Measurements from ENCODE around the gene KRTAP20-2. TPM values are rescaled to one million over a fixed set of nuclear protein-coding genes. Genes with fewer than 3 reads are reported as not detected.

KRTAP20-2 gene
- polyA plus RNA-seq, 3 donors, result not detected

DNA sequence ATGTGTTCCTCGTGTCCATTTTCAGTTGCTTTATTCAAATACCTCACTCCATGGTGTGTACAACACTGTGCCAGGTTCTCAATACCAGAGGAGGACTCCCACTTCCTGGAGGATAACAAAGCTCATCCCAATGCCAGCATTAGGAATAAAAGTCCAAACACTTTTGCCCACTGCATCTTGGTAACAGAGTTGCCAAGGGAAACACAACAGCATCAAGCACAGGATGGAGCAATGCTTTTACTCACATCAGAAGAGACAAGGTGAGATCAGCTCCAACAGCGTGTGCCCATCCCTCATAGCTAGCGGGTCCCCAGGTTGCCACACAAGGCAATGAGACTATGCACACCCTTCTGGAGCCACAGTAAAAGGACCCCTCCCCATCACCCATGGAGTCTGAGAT, 11.6 kb upstream of the KRTAP20-2 start:
- Histone ChIP-seq H3K79me2 (ENCODE audit: insufficient read depth, low read length) (no peaks in the 10 kb centered on the region), H3K9me3 (replicated peaks in 1 of 2; ENCODE audit: control insufficient read depth in 1 of 2, insufficient read depth in 1 of 2, low read length in 2 of 2) (peaks cover 31 to 42% of the 10 kb centered on the region in 2 donors), H3K27me3 (ENCODE audit: control insufficient read depth in 2 of 2, insufficient read depth in 2 of 2, low read length in 2 of 2) (no peaks in the 10 kb centered on the region), H3K36me3 (replicated peaks in 1 of 2; ENCODE audit: control insufficient read depth in 1 of 2, insufficient read depth in 2 of 2, low read length in 2 of 2) (no peaks in the 10 kb centered on the region), H3K4me2 (replicated peaks; ENCODE audit: extremely low read depth, low read length, poor library complexity, severe bottlenecking) (no peak overlapping the region), H2AFZ (ENCODE audit: insufficient read depth, low read depth, low read length, poor library complexity, severe bottlenecking) (no peak overlapping the region), H3K27ac (ENCODE audit: low read depth in 1 of 2, low read length in 2 of 2) (no peak overlapping the region), H3K4me3 (replicated peaks in 1 of 3; ENCODE audit: low read depth in 2 of 3, low read length in 3 of 3) (no peak overlapping the region), H3K9ac (ENCODE audit: insufficient read depth, low read length, poor library complexity, severe bottlenecking) (no peak overlapping the region), H3K4me1 (ENCODE audit: control insufficient read depth in 1 of 2, insufficient read depth in 2 of 2, low read length in 2 of 2) (no peaks in the 10 kb centered on the region), H4K20me1 (ENCODE audit: insufficient read depth, low read length) (no peaks in the 10 kb centered on the region)
- Mint-ChIP-seq H3K9me3 (peaks cover 7 to 25% (median 16%) of the 10 kb centered on the region in 7 donors), H3K4me1 (no peaks in the 10 kb centered on the region), H3K36me3 (no peaks in the 10 kb centered on the region), H3K4me3 (no peak overlapping the region), H3K27ac (no peak overlapping the region), H3K27me3 (ENCODE audit: low read depth in 3 of 3) (no peaks in the 10 kb centered on the region)
- TF ChIP-seq CTCF (IDR thresholded peaks at IDR 0.05), result no peak
- DNase-seq, result no peak
- intact Hi-C loops (cut with micrococcal nuclease), result no loop called here
- WGBS (ENCODE audit: insufficient coverage), result 100% methylated on average over 2 of the region's 3 CpGs

GRCh38 chr21:30625449-30626165, 9.4 kb upstream of the KRTAP20-2 start:
- TF ChIP-seq CTCF (IDR thresholded peaks at IDR 0.05), result no peak
- H3K4me1 Mint-ChIP-seq, result no peaks in the 10 kb centered on the region
- peaks cover 7 to 25% (median 16%) of the 10 kb centered on the region in 7 donors for H3K9me3 Mint-ChIP-seq
- intact Hi-C loops (cut with micrococcal nuclease), result no loop called here
- H3K4me3 Mint-ChIP-seq, result no peak overlapping the region
- no peaks in the 10 kb centered on the region for H3K79me2 ChIP-seq (ENCODE audit: insufficient read depth, low read length)
- no peak overlapping the region for H2AFZ ChIP-seq (ENCODE audit: insufficient read depth, low read depth, low read length, poor library complexity, severe bottlenecking)
- H3K36me3 ChIP-seq (replicated peaks in 1 of 2; ENCODE audit: control insufficient read depth in 1 of 2, insufficient read depth in 2 of 2, low read length in 2 of 2), result no peaks in the 10 kb centered on the region
- H3K4me2 ChIP-seq (replicated peaks; ENCODE audit: extremely low read depth, low read length, poor library complexity, severe bottlenecking), result no peak overlapping the region
- H3K27me3 Mint-ChIP-seq (ENCODE audit: low read depth in 3 of 3), result no peaks in the 10 kb centered on the region
- H3K9ac ChIP-seq (ENCODE audit: insufficient read depth, low read length, poor library complexity, severe bottlenecking), result no peak overlapping the region
- H3K27me3 ChIP-seq (ENCODE audit: control insufficient read depth in 2 of 2, insufficient read depth in 2 of 2, low read length in 2 of 2), result no peaks in the 10 kb centered on the region
- no peak overlapping the region for H3K27ac ChIP-seq (ENCODE audit: low read depth in 1 of 2, low read length in 2 of 2)
- DNase-seq, result no peak
- WGBS (ENCODE audit: insufficient coverage), result 89% methylated on average over 3 of the region's 4 CpGs
- H3K36me3 Mint-ChIP-seq, result no peaks in the 10 kb centered on the region
- H3K27ac Mint-ChIP-seq, result no peak overlapping the region
- no peak overlapping the region for H3K4me3 ChIP-seq (replicated peaks in 1 of 3; ENCODE audit: low read depth in 2 of 3, low read length in 3 of 3)
- peaks cover 35 to 53% of the 10 kb centered on the region in 2 donors for H3K9me3 ChIP-seq (replicated peaks in 1 of 2; ENCODE audit: control insufficient read depth in 1 of 2, insufficient read depth in 1 of 2, low read length in 2 of 2)
- H3K4me1 ChIP-seq (ENCODE audit: control insufficient read depth in 1 of 2, insufficient read depth in 2 of 2, low read length in 2 of 2), result no peaks in the 10 kb centered on the region
- H4K20me1 ChIP-seq (ENCODE audit: insufficient read depth, low read length), result no peaks in the 10 kb centered on the region
